Stimulated activated CD8-positive, alpha-beta memory T cell treated with anti-CD3 and anti-CD28 coated beads, Interleukin-7, amount 100 ng/mL, for 4 hours (primary cell): ENCODE measurements around the gene MMP10.

ENCODE experiments used
- DNase-seq, 2 donors: peaks; one replicate each; pipeline ENCODE4 v3.0.0-alpha.2; 2020; ENCODE audit warnings: low read depth in 2 of 2

MMP10 gene

GRCh38 chr11:102727890-102728289 is 52.5 kb downstream of the MMP10 start:
- no peak for DNase-seq

GRCh38 chr11:102724904-102725500 is 55.4 kb downstream of the MMP10 start, which contains the start of gene MMP8:
TSS of gene MMP8 (minus strand) at chr11:102724954. CDS start at chr11:102724855, 99 bp downstream.
- no peak for DNase-seq

DNA sequence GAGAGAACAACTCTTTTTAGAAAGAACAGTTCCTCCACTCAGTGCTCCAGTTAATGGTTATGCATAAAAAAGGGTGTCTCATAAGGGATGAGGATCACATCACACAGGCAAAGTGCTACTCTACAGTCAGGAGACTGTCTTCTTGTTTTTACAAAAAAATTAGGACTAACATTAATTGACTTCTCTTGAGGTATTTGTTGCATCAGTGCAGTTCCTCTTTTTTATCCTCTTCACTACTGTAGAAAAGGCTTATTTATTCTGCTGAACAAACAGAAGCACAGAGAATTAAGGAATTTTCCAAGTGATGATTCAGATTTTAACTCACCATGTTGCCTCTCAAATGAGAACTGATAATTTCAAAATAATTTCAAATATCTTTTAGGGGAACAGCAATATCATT is 57.6 kb downstream of the MMP10 start:
- no peak for DNase-seq
